Keratinocyte (primary cell): ENCODE data around the gene VAV1.

Source experiments
- CTCF ChIP-seq, 3 experiments: IDR thresholded peaks in 1 of 3; conservative IDR thresholded peaks in 1 of 3; optimal IDR thresholded peaks in 1 of 3; 2 replicates in 2 of 3; 3 replicates in 1 of 3; pipeline versions ENCODE3 to v1.5.1; 2011; ENCODE audit warnings: low read length in 3 of 3, mild to moderate bottlenecking in 3 of 3, moderate library complexity in 2 of 3, control low read depth in 1 of 3, inconsistent platforms in 1 of 3; ENCODE audit not compliant: insufficient read depth in 2 of 3; ENCODE audit errors: extremely low read depth in 1 of 3
- EZH2 ChIP-seq: IDR thresholded peaks from one replicate; pipeline ENCODE4 v1.6.1; 2012; ENCODE audit warnings: inconsistent platforms, mild to moderate bottlenecking, low read length, moderate library complexity

GRCh38 chr19:6778386-6778785 lies 5.9 kb downstream of the VAV1 start:
- TF ChIP-seq CTCF (optimal IDR thresholded peaks at IDR 0.05 in 1 of 3, IDR thresholded peaks at IDR 0.05 in 1 of 3, conservative IDR thresholded peaks at IDR 0.05 in 1 of 3; ENCODE audit: extremely low read depth in 1 of 3, insufficient read depth in 2 of 3, low read length in 3 of 3), result no peak
- no peak for TF ChIP-seq EZH2
